ENCODE results near the gene BAMBI. TPM values are rescaled to one million over a fixed set of nuclear protein-coding genes. Genes with fewer than 3 reads are reported as not detected.

The BAMBI gene
- total RNA-seq, 1 donor from 2014 or later, result 50.6 TPM

GRCh38 chr10:28637346-28637745, 40.0 kb upstream of the BAMBI start:
- Mint-ChIP-seq H3K4me3 (ENCODE audit: unreplicated experiment) (no peak overlapping the region), H3K36me3 (ENCODE audit: low read depth, unreplicated experiment) (no peaks in the 10 kb centered on the region), H3K27me3 (ENCODE audit: low read depth, unreplicated experiment) (peaks cover 7% of the 10 kb centered on the region), H3K4me1 (ENCODE audit: low read depth, unreplicated experiment) (no peaks in the 10 kb centered on the region), H3K9me3 (ENCODE audit: unreplicated experiment) (no peaks in the 10 kb centered on the region), H3K27ac (ENCODE audit: unreplicated experiment) (no peak overlapping the region)
- Histone ChIP-seq H3K79me2 (ENCODE audit: insufficient read depth, low read length) (no peaks in the 10 kb centered on the region), H3K4me1 (ENCODE audit: insufficient read depth, low read length) (peaks cover under 1% of the 10 kb centered on the region), H3K9me3 (ENCODE audit: insufficient read depth, low read depth, low read length) (no peaks in the 10 kb centered on the region), H4K20me1 (ENCODE audit: insufficient read depth, low read length) (no peaks in the 10 kb centered on the region), H2AFZ (ENCODE audit: low read depth, low read length) (no peak overlapping the region), H3K4me3 (ENCODE audit: insufficient read depth, low read depth, low read length) (no peak overlapping the region), H3K36me3 (ENCODE audit: insufficient read depth, low read length) (no peaks in the 10 kb centered on the region), H3K4me2 (ENCODE audit: low read length) (no peak overlapping the region), H3K27ac (ENCODE audit: low read depth, low read length) (no peak overlapping the region), H3K9ac (ENCODE audit: low read length) (no peak overlapping the region), H3K27me3 (ENCODE audit: insufficient read depth, low read length) (no peaks in the 10 kb centered on the region)
- DNase-seq (ENCODE audit: low read depth) (no peak), FAIRE-seq (no peak)
- TF ChIP-seq CTCF (IDR thresholded peaks at IDR 0.05; ENCODE audit: insufficient read depth, low read depth, low read length) (no peak), EZH2 (IDR thresholded peaks at IDR 0.05; ENCODE audit: insufficient read depth, low read length) (no peak)

- Histone ChIP-seq H3K9ac (ENCODE audit: low read length) (no peak overlapping the region), H3K4me3 (ENCODE audit: insufficient read depth, low read depth, low read length) (no peak overlapping the region), H4K20me1 (ENCODE audit: insufficient read depth, low read length) (no peaks in the 10 kb centered on the region), H2AFZ (ENCODE audit: low read depth, low read length) (no peak overlapping the region), H3K36me3 (ENCODE audit: insufficient read depth, low read length) (no peaks in the 10 kb centered on the region), H3K4me1 (ENCODE audit: insufficient read depth, low read length) (no peaks in the 10 kb centered on the region), H3K4me2 (ENCODE audit: low read length) (no peak overlapping the region), H3K79me2 (ENCODE audit: insufficient read depth, low read length) (no peaks in the 10 kb centered on the region), H3K9me3 (ENCODE audit: insufficient read depth, low read depth, low read length) (no peaks in the 10 kb centered on the region), H3K27me3 (ENCODE audit: insufficient read depth, low read length) (no peaks in the 10 kb centered on the region), H3K27ac (ENCODE audit: low read depth, low read length) (no peak overlapping the region)
- no peak for TF ChIP-seq CTCF (IDR thresholded peaks at IDR 0.05; ENCODE audit: insufficient read depth, low read depth, low read length)
- TF ChIP-seq EZH2 (IDR thresholded peaks at IDR 0.05; ENCODE audit: insufficient read depth, low read length), result no peak
- H3K36me3 Mint-ChIP-seq (ENCODE audit: low read depth, unreplicated experiment), result no peaks in the 10 kb centered on the region
- DNase-seq (ENCODE audit: low read depth), result no peak
- no peaks in the 10 kb centered on the region for H3K4me1 Mint-ChIP-seq (ENCODE audit: low read depth, unreplicated experiment)
- no peak for FAIRE-seq
- H3K9me3 Mint-ChIP-seq (ENCODE audit: unreplicated experiment), result no peaks in the 10 kb centered on the region
- peaks cover 7% of the 10 kb centered on the region for H3K27me3 Mint-ChIP-seq (ENCODE audit: low read depth, unreplicated experiment)
- H3K4me3 Mint-ChIP-seq (ENCODE audit: unreplicated experiment), result no peak overlapping the region
- no peak overlapping the region for H3K27ac Mint-ChIP-seq (ENCODE audit: unreplicated experiment)
Observed at GRCh38 chr10:28638392-28638791, 38.9 kb upstream of the BAMBI start.

- Histone ChIP-seq H3K36me3 (ENCODE audit: insufficient read depth, low read length) (no peaks in the 10 kb centered on the region), H3K4me2 (ENCODE audit: low read length) (no peak overlapping the region), H3K79me2 (ENCODE audit: insufficient read depth, low read length) (no peaks in the 10 kb centered on the region), H2AFZ (ENCODE audit: low read depth, low read length) (no peak overlapping the region), H3K9me3 (ENCODE audit: insufficient read depth, low read depth, low read length) (no peaks in the 10 kb centered on the region), H3K27me3 (ENCODE audit: insufficient read depth, low read length) (no peaks in the 10 kb centered on the region), H3K27ac (ENCODE audit: low read depth, low read length) (no peak overlapping the region), H3K9ac (ENCODE audit: low read length) (no peak overlapping the region), H4K20me1 (ENCODE audit: insufficient read depth, low read length) (no peaks in the 10 kb centered on the region), H3K4me1 (ENCODE audit: insufficient read depth, low read length) (no peaks in the 10 kb centered on the region), H3K4me3 (ENCODE audit: insufficient read depth, low read depth, low read length) (no peak overlapping the region)
- H3K4me3 Mint-ChIP-seq (ENCODE audit: unreplicated experiment), result no peak overlapping the region
- no peak overlapping the region for H3K27ac Mint-ChIP-seq (ENCODE audit: unreplicated experiment)
- FAIRE-seq (no peak), DNase-seq (ENCODE audit: low read depth) (no peak)
- no peaks in the 10 kb centered on the region for H3K9me3 Mint-ChIP-seq (ENCODE audit: unreplicated experiment)
- no peaks in the 10 kb centered on the region for H3K4me1 Mint-ChIP-seq (ENCODE audit: low read depth, unreplicated experiment)
- peaks cover 4% of the 10 kb centered on the region for H3K27me3 Mint-ChIP-seq (ENCODE audit: low read depth, unreplicated experiment)
- TF ChIP-seq EZH2 (IDR thresholded peaks at IDR 0.05; ENCODE audit: insufficient read depth, low read length), result no peak
- TF ChIP-seq CTCF (IDR thresholded peaks at IDR 0.05; ENCODE audit: insufficient read depth, low read depth, low read length), result no peak
- H3K36me3 Mint-ChIP-seq (ENCODE audit: low read depth, unreplicated experiment), result no peaks in the 10 kb centered on the region
Observed at GRCh38 chr10:28640551-28640950, 36.8 kb upstream of the BAMBI start.

All from astrocyte (in vitro differentiated cells and primary cell).